Cerebellar cortex (tissue), 1 donor: ENCODE measurements around the gene LRRC27.

Source experiments
- DNase-seq: peaks from one replicate; pipeline ENCODE4 v3.0.0-alpha.2; 2015; ENCODE audit warnings: low spot score

LRRC27 gene

DNA sequence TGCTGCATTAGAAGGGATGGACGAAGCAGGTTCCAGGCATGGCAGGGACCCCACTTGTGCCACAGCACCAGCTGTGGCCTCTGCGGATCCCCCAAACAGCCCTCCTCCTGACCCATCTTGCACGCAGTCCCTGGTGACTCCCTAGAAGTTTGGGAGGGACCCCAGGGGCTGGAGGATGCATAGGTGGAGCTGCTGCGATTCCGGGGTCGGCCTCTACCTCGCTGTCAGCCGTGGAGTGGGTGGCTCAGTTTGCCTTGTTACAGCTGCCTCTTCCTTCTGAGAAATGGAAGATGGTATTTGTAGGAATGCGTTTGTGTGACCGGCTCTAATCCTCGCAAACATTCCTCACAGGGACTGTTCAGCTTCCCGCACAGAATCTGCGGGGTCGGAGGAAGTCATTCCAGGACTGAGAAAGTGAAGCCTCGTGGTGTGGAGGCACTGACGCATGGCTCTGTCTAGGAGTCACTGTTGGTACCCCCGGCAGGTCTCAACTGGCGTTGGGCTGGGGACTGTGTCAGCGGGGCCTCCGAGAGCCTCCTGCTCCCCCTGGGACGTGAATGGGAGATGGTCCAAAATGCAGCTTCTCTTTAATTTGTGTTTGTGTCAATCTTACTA lies 82.5 kb downstream of the LRRC27 start:
- DNase-seq = no peak

DNA sequence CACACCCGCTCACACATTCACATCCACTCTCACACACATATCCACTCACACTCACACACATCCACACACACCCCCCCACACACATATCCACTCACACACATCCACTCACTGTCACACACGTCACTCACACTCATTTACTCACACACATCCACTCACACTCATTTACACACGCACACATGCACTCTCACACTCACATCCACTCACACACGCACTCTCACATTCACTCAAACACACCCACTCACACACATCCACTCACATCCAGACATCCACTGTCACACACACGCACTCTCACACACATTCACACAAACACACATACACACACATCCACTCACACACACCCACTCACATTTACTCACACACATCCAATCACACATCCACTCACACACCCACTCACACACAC lies 83.3 kb downstream of the LRRC27 start:
- no peak for DNase-seq

DNA sequence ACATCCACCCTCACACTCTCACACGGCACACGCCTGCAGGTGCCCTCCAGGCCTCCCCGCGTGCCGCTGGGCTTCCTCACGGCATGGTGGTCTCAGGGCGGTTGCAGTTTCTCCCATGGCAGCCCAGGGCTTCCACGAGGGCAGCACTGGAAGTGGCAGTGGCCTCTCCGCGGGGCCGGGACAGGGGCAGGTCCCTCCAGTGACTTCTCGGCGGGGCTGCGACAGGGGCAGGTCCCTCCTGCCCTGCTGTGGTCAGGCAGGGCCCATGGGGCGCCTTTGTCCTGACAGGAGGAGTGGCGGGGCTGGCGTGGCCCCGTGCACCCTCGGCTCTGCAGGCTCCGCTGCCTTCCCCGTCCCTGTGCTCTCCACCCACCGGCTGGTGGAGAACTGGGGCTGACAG lies 84.0 kb downstream of the LRRC27 start:
- DNase-seq = no peak

DNA sequence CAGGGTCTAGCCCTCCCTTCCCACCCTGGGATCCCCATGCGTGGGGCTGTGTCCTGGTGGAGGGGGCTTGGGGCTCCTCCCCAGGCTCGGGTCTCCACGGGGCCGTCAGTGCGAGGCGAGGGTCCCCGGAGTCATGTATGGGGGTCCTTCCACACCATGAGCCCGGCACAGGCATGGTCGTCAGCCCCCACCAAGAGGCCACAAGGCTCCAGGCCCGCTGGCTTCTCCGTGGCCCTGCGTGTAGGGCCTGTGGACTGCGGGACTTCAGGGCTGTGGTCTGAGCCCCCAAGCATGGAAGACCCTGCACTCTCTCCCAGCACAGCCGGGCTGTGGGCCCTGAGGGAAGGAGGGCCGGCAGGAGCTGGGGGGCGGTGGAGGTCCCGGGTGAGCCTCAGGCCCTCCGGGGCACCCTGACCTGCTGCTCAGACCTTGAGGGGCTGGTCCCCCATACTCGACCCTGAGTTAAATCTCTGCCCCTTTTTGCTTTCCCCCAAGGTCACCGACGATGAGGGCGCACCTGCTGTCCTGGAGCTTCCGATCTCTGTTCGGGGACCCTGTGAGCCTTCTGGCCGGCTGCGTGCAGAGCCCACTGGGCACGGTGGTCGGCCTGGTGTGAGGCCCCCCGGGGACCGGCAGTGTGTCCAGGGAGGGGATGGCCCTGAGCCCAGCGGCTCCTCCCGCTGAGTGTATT lies 84.7 kb downstream of the LRRC27 start:
- no peak for DNase-seq

DNA sequence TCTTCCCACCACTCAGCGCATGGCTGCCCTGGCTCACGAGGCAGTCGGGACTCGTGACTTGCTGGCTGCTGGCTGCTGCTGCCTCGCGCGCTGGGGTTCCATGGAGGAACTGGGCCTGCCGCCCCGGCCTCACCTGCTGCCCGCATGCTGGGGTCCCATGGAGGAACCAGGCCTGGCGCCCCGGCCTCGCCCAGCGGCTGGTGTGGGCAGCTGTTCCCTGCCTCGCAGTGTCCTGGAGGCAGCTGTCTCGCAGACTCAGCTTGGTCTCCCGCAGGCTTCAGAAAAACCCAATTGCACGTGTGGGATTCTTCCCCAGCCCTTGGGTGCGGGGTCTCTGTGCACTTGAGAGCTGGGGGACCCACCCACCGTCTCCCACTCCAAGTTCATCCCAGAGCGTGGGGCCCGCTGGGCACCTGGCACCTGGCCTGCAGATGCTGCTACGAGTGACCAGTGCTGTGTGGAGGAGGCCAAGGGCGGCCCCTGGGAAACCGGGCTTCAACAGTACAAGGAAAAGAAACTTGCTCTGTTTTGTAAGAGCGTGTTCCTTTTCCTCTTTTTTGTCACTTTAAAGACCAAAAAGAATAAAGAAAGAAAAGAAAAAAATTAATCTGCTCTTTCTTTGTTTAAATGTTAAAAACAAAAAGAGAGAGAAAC lies 85.4 kb downstream of the LRRC27 start:
- DNase-seq = no peak

DNA sequence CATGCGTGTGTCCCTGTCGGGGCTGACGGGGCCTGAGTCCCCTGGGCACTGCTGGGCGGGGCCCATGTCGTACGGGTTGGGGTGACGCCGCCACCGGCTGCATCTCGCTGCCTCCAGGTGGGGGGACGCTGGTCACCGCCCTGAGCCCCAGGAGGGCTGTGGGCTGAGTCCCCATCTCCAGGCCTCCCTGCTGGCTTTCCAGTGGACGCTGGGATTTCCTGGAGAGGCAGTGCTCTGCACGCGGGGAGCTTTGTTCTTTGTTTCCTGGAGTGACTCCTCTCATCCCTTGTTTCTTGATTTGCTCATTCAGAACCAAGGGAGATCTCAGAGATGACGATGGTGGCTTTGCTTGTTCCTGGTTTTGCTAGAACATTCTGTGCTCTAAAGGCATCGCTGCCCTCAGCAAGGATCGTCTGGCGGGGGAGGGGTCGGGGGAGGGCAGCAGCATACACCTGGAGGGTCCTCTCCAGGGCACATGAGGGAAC lies 86.0 kb downstream of the LRRC27 start:
- DNase-seq = no peak

DNA sequence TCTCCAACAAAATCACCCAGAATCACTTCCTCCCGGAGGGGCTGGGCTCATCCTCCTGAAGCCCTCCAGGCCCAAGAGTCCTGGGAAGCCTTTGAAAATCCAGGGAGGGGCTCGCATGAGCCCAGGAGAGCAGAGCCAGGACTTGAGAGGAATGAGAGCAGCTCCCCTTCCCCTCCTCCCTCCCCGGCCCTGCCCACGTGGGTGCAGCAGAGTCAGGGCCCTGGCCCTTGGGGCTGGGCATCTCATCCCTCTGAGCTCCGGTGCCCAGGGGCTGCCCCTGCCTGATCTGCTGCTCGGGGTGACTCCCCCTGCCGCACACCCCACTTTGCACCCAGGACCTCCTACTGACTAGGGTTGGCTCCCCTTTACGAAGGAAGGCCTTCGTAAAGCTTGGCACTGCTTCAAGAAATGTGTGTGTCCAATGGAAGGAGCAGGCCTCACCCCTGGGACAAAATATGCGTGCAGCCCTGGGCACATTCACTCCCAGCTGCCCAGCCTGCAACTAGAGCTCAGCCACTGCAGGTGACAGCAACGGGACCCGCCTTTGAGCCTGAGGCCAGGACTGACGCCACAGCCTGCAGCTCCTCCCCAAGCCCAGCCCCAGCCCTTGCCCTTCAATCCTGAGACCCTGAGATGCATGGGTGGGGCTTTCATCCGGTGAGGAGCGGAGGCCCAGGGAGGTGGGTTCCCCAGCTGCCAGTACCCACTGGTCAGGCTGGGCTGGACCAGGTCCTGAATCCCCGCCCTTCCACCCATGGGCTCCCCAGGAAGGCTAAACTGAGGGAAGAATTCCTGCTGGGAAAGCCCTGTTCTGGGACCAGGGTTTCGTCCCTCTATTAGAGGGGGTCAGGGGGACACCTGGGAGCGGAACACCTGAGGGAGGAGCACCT lies 86.8 kb downstream of the LRRC27 start:
- DNase-seq = peak; percentile 70

DNA sequence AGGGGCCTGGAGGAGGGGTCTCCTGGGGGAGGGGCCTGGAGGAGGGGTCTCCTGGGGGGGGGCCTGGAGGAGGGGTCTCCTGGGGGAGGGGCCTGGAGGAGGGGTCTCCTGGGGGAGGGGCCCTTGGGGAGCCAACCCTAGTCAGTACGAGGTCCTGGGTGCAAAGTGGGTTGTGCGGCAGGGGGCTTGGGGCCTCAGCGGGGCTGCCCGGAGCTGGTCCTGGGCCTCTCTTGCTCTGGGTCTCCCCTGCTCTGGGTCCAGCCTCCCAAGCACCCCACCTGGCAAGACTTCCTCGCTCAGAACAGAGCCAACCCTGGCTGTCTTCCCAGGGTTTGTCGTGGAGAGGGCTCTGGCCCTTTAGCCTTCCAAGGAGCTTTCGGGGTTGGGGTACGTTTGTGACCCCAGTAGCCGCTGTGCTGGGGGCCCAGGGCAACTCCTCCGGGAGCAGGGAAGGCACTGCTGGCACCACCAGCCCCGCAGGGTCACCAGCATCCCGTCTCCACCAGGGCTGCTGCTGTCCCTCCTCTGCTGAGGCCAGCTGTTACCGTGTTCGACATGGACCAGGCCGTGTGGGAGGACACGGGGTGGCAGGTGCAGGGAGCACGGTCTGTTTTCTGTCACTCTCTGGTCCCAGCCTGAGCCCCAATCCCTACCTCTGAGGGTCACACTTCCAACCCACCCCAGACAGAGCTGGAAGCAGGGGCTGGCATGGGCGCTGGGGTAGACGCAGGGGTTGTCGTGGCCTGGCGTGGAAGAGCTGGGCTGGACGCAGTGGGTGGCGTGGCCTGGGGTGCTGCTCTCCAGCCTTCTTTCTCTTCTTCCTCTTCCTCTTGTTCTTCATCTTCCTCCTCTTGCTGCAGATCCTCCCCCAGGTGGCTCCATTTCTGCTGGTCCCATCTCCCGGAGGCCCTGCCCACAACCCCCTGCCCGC lies 87.8 kb downstream of the LRRC27 start:
- no peak for DNase-seq

DNA sequence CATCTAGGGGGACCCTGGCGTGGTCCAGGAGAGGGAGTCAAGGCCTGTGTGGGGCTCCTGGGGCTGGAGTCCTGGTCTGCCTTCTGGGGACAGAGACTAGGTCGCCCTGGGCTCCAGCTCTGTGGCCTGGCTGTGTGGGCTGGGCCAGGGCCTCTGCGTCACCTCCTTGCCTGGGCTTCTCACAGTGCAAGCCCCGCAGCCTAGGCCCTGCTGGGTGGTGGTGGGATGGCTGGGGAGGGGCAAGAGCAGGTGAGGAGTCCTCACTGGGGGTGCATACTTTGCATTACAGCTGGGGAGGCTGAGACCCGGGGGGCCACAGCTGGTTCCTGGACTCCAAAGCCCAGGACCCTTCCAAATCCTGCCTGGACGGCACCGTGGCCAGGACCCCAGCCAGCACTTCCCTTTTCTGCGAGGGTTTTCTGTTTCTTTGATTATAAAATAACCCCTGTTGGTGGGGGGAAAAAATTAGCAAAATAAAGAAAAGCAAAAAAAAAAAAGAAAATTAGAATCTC lies 88.5 kb downstream of the LRRC27 start:
- DNase-seq = no peak

DNA sequence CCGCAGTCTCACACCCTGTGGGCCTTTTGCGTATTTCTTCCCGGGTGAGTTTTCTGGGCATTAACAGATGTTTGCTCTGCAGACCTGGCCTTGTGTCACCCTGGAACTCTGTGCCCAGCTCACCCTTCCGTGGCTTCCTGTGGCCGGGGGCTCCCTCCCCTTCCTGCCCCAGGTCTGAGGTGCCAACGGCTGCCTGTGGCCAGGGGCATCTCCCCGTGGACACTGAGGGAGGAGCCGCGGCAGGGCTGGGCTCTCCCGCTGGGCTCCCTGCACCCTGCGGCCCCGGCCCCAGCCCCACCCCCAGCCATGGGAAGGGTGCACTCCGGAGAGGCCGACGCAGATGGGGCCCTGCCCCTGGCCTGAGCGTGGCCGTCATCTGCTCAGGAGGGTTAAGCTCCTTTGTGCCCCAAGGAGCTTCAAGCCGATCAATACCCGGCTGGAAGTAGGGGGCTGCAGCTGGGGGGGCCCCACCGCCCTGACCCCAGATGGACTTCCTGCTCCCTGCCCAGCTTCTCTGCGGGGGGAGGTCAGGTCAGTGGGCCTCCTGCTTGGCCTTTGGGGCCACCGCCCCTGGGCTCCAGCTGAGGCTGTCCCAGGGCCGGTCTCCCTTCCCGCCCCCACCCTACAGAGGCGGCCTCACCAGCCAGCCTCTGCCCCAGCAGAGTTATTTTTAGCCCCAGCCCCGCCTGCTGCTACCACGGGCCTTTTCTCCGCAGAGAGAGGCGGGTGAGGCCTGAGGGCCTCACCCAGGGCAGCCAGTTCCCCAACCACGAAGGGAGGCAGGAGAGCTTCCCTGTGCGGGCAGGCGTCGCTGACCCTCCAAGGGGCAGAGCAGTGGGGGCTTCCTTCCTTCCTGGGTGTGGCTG lies 89.2 kb downstream of the LRRC27 start:
- no peak for DNase-seq

DNA sequence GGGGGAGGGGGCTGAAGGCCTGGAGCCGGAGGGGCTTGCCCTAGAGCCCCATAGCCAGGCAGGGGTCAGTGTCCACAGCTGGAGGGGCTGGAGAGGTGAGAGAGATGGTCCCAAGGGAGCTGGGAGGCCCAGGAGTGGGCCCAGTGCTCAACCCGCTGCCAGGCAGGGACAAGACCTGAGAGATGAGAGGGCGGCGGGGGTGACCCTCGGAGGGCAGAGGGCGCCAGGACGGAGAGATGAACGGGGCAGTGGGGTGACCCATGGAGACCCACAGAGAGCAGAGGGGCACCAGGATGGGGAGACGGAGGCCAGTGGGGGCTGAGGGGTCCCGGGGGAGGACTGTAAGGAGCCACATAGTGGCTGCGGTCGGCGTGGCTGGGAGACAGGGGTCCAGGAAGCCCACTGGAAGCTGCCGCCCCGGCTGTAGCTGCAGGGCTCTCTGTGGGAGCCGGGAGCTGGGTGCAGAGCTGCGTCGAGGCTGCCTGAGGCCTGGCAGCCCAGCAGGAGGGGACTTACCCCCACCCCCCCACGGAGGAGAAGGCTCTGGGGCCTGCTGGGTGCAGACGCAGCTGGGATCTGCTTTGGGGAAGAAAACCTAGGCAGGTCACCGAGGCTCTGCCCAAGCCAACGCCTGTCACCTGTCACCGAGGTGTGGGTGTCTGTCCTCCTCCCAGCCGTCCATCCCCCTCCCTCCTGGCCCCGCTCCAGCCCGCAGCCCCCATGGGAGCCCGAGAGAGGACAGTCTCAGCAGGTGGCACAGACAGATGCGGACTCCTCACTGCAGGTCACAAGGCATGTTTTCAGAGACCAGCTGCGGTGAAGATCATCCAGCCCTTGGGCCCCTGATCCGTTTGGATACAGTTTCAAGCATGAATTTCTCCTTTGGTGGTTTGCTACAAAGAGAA lies 90.1 kb downstream of the LRRC27 start:
- DNase-seq = no peak

DNA sequence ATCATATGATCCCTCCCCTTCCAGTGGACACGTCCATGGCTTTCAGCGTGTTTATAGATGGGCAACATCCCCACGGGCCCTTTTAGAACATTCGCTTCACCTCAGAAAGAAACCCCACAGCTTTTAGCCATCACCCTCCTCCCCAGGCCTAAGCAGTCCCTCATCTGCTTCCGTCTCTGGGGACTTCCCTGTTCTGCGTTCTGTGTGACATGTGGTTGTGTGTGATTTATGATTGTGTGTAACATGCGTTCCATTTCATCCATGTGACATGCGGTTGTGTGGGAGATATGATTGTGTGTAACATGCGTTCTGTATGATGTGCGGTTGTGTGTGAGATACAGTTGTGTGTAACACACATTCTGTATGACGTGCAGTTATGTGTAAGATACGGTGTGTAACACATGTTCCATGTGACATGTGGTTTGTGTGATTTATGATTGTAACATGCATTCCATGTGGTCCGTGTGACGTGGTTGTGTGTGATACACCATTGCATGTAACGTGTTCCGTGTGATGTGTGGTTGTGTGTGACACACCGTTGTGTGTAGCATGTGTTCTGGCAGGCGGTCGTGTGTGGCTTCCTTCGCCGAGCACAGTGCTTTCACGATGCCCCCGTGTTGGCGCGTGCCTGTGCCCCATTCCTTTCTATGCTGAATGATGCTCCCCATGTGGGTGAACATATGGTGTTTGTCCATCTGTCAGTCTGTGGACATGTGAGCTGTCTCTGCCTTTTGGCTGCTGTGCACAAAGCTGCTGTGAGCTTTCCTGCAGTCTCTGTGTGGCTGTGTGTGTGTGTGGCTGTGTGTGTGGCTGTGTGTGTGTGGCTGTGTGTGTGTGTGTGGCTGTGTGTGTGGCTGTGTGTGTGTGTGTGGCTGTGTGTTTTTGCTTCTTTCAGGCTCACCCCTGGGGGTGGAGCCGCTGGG lies 91.2 kb downstream of the LRRC27 start:
- no peak for DNase-seq

DNA sequence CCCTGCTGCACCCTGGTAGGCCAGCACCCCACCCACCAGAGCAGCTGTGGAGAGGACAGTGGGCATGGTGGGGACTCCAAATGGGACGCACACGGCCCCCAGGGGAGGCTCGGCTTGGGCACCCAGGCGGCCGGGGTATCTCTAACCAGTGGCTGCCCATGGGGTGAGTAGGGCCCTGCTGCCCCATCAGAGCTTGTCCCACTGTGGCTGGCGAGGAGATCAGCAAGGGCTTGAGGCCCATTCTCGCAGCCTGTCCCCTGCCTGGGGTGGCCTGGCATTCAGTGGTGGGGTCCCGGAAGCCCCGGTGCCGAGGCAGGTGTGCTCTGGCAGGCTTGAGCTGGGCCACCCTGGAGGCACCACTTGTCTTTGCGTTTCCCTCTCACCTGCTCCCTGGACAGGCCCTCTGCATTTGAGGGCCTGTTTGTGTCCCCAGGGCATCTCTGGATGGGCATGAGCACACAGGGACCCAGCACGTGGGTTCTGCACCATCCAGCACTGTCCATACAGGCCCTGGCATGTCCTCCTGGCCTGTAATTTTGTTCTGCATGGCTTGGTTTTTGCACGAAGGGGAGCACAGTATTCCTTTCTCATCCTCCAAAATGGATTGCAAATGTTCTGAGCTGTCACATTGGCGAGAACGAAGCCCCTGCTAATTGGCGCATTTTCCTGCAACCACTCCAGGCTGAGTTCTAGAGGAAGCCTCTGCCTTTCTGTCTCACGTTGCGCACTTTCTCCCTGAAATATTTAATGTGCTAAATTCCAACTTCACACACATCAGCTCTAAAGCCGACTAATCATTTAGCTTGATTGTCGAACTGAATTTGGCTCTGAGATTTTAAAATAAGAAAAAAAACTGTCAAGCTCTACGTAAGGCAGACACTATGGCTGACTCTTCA lies 92.2 kb downstream of the LRRC27 start:
- no peak for DNase-seq

DNA sequence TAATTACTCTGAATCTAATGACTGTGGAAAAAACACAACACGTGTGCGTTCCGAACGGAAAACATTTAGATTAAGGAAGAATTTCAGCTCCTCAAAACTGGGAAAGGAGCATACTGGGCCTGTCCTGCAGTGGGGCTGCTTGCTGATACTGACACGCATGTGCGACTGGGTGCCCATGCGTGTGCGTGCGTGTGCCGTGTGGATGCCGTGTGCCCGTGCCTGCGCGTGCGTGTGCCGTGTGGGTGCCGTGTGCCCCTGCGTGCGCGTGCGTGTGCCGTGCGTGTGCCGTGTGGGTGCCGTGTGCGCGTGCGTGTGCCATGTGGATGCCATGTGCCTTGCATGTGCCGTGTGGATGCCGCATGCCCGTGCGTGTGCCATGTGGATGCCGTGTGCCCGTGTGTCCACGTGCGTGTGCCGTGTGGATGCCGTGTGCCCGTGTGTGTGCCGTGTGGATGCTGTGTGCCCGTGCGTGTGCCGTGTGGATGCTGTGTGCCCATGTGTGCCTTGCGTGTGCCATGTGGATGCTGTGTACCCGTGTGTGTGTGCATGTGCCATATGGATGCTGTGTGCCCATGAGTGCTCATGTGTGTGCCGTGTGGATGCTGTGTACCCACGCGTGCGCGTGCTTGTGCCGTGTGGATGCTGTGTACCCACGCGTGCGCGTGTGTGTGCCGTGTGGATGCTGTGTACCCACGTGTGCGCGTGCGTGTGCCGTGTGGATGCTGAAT lies 93.2 kb downstream of the LRRC27 start:
- no peak for DNase-seq

DNA sequence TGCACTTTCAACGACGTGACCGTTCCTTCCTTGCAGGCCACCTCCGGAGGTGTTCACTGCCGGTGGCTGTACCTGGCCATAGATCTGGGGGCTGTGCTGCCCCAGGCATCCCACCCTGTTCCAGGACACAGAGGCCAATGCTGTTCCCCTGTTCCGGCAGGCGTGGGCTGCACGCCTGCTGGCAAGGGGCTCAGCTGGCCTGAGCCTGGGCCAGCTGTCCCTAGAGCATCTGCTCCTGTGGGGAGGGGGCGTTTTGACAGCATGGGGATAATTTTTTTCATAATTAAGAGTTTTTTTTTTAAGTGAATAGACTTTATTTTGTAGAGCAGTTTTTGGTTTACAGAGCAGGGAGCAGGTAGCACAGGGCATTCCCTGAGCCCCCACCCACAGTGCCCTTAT lies 93.8 kb downstream of the LRRC27 start:
- DNase-seq = no peak
